ENCODE measurements around the gene SLC35F4.
"Not testable (repeated sequence)": the region's sequence is repeated elsewhere in the genome, so short reads cannot be mapped to it uniquely, and the experiment has no call there.

The SLC35F4 gene

DNA sequence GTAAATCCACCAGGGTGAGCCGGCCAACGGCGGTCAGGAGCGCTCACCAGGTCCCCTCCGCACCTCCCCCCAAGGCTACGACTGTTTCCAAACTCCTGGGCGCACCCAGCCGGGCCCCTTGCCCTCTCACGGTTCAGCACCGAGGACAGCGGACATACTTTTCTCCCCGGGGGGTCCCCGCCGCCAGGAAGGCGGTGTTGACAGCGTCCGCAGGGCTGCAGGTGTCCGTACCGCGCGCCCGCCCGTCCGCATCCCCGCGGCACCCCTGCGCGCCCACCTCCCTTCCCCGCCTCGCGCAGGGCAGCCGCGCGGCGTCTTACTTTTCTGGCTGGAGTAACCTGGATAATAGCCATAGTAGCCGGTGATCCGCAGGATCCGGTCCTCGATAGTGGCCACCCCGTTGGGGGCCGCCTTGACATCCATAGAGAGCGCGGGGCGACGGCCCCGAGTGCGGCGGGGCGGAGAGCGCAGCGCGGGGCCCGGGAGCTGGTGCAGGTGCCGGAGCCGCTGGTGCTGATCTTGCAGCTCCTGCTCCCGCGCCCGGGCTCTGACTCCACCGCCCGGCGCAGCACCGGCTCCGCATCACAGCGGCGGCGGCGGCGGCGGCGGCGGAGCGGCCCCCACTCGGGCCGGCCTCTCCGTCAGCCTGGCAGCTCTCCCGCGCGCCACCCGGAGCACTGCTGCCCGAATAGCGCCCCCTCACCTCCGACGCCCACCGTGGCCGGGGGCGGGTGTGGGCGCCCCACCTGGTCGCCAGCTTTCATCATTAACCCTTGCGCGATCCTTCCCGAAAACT lies at the start of gene SLC35F4:
SLC35F4 (minus strand) TSS at position 690 of the 796 bp plus-strand sequence.
- DNase-seq, result no peak

GRCh38 chr14:57909626-57910025 lies 43.7 kb upstream of the SLC35F4 start:
- no peak for DNase-seq

DNA sequence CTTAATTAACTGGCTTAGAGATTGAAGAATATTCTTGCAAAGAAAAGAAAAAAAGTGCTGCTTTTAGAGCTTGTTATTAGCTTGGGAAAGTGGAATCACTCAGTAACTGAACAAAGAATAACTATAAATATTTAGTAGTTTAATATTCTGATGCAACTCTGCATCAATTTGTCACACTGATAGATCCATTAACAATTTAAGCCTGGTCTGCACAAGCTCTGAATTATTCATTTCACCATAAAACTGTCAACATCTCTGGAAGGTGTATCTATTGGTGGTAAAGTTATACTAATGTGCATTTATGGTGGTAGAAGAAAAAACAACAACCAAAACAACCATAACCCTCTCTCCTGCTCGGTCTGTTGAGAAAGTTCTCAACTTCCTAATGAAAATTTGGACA lies 38.1 kb upstream of the SLC35F4 start:
- no peak for DNase-seq

DNA sequence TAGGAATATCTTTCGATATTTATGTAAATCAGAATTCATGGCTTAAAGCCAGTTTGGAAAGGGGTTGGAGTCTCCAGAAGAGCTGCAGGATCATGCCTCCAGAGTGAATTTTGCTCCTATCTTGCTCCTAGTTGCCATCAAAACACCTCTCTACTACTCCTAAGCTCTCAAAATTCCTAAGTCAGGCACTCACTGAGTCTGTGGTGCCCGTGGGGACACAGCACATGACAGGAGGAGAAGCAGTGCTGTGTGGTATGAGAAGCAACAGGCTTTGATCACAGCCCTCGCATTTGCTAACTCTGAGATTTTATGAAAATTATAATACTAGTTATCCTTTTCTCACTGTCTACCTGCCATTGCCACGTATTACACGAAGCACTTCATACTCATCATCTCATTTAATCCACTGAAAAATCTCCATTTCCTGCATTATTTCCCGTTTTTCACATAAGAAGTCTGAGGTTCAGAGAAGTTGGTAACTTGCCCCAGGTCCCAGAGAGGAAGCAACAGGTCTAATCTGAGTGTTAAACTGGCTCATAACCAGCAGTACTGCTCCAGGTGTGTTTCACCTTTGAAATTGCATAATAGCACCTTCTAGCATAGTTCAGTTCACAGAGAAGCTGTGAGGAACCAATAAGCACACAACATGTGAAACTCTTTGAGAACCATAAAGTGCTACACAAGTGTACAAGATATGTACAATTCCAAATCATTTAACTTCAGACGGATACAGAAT lies 33.1 kb upstream of the SLC35F4 start:
- DNase-seq, result no peak

- no peak for DNase-seq
These were observed 31.4 kb upstream of the SLC35F4 start for GRCh38 chr14:57897144-57897748.

DNA sequence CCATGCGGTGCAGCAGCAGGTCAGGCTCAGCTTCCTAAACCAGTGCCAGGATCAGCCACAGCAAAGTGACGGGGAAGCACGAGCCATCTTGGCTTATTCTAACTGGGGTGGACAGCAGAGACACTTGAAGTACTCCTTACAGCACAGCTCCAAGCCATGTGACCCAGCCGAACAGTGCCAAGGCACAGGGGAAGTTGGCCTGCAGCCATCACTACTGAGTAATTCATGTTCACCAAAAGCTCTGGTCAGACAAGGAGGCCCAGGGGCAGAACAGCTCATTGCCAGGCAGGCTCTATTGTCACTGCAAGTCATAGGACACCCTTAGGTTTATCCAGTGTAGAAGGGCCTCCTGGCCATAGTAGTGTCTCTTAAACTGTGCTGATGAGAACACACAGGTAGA lies 23.4 kb upstream of the SLC35F4 start:
- no peak for DNase-seq

GRCh38 chr14:57884175-57884574 lies 18.3 kb upstream of the SLC35F4 start:
- DNase-seq, result no peak

GRCh38 chr14:57883061-57883460 lies 17.2 kb upstream of the SLC35F4 start:
- no peak for DNase-seq

DNA sequence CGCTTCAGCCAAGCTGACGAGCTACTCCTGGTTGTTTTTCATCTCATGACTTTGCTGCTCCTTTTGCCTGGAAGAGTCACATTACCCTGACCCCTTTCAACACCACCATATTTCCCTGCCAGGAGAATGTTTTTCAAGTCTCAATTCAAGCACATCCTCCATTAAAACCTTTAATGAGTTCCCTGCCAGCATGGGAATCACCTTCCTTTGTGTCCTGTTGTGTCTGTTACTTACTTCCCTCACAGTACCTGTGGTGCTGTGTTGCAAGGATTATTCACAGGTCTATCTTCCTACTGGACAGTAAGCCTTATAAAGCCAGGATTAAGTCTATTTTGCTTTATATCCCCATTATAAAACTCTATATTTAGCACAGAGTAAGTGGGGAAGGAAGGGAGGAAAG lies 13.6 kb upstream of the SLC35F4 start:
- DNase-seq, result no peak

DNA sequence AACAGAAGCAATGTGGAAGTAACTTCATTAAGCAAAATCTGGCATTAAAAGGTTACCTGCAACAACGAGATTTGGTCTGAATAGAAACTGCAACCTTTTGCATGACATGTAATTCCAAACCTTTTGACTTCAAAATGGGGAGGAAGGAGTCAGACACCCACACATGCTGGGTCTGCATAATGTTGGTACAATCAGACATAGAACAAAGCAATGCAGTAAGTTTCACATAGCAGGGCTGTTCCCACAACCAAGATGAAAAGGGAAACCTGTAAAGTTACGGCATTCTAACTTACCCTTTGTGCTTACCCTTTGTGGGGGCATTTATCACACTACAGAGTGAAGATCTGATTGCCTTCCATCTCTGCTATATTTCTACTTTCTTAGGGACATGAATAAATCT lies 10.1 kb upstream of the SLC35F4 start:
- DNase-seq, result no peak

GRCh38 chr14:57875296-57875695 lies 9.4 kb upstream of the SLC35F4 start:
- DNase-seq, result no peak

DNA sequence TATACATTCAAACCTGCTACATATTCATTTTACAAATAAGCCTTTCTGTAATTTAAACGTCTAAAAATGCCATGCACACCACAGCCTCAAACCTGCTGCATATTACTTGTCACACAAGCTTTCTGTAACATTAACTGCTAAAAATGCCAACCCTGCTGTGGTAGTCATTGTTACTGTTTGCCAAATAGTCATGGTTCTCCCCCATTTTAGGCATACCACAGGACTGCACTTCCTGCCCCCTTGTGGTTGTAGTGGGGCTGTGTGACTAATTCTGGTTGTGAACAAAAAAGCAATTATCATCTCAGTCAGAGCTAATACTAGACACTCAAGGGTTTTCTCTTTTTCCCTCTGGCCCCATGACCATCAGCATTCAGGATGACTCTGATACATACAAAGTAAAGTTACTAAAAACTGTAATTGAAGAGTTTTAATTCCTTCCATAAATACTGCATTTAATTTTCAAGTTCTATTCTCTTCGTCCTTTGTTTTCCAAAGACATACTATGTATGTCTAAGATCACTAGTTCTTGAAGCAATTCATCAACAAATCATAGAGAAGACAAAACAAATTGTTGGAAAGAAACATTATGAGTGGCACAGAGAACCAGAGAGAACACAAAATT lies 5.7 kb upstream of the SLC35F4 start:
- no peak for DNase-seq

DNA sequence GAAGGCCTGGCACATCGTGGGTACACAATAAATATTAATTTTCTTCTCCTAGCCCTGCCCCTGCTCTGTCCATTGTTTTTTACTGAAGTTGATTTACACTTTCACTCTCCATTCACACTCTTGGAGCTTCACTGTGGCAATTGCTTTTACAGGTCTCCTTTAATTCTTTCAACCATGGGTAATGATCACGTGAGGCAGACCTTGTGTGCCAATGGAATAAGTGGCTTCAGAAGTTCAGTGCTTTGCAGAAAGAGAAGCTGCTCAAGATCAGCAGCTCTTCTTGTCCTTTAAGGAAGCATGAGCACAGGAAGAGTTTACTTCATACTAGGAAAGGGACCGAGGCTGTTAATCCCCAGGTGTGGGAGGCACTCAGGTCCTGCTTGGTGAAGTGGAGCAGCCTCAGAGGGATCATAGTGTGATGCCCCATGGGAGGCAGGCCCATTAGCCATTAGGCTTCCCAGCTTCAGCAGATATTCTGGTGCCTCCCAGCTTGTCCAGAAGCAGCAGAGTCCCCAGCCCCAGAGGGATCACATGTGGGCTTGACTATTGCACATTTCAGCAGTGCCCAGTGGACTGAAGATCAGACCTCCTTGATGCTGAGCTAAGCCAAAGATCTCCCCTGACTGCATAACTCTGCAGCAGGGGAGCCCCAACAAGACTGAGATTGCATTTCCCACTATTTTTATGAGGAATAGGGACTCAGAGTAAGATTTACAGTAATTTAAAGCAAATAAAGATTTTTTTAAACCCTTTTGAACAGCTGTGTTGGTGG lies 5.0 kb upstream of the SLC35F4 start:
- no peak for DNase-seq

DNA sequence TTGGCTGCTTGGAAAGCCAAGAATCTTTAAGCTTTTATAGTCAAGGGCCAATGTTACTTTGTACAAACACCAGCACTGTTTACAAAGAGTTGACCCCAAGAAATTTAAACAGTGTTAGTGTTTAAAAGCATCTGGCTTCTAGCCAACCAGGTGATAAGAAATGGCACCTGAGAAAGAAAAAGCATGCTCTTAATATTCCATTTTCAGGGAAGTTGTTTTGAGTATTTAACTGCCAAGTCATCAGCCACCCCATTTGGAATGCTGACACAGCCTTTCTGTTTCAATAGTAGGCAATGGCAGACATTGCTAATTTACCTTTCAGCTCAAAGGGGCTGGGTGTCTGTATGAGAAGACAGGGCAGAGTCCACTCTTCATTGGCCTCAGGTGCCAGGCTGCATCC lies 3.7 kb upstream of the SLC35F4 start:
- DNase-seq, result no peak

DNA sequence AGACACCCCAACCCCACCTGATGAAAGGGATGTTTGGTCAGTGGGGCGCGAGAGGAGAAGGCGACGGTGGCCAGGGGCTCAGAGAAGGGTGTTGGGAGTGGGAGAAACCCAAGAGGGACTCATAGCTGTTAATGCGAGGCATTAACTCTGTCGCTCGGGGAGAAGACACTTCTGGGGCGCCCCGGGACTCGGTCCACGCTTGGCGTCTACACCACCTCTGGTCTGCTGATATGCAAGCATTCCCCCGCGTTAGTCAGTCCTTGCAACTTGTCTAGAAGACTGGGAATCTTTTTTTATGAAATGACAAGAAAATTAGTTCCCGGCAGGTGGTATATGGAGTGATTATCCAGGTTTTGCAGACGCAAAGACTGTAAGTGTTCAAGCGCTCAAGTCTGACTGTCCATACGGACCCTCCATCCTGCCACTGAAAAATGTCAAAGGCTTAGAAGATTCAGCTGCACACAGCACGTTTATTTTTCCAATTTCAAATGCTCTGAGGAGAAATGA lies 360 bp upstream of the SLC35F4 start:
- no peak for DNase-seq

GRCh38 chr14:57865066-57865402 lies 858 bp downstream of the SLC35F4 start:
- DNase-seq, result no peak

DNA sequence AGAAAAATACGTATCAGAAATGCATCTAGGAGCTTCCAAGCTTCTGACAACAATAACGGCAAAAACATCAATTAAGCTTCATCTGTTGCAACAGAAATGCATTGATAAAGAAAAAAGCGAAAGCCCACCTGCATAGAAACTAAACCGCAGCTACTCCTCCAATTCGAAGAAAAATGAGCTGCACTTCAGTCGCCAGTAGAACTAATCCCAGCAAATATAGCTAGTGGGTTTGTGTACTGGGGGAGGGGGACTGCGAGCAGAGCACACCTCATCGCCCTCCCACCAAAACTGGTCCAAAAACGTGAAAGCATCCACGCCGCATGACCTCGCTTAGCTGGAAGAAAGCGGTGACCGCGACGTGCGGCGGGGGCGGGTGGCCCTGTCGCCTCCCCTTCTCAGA lies 1.2 kb downstream of the SLC35F4 start:
- no peak for DNase-seq

DNA sequence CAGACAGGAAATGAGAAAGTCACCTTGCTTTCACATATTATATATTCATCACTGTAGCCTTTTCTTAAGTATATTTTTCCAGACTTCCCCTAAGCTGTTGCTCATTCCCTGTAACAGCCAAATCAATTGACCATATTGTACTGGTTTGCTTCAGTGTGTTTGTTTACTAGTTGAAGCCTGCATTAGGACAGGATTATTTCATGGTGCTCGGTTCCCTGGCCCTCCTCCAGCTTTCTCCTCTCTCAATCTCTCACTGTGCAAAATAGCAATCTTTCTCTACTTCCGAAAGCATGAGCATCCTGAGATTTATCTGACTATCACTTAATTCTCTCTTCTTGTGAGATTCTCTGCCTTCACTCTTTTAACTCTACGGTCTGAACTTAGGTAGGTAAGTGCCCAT lies 2.4 kb downstream of the SLC35F4 start:
- no peak for DNase-seq

GRCh38 chr14:57855666-57856065 lies 10.2 kb downstream of the SLC35F4 start:
- not testable (repeated sequence) for DNase-seq

DNA sequence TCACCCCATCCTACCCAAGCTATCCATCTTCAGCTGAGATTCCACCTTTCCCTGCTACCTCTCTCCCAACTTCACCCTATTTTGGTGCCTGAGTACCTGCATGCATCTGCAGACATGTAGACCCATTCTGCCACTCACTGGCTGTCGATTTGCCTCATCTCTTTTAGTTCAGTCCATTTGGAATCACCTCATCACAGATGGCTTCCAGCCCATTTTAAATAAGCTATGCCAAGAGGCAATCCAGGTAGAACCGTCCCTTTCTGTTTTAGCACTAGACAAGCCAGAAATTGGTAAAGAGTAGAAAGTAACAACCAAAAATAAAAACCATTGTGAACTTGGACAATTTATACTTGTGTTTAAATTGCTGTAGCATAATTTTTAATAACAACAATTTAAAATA lies 11.3 kb downstream of the SLC35F4 start:
- DNase-seq, result no peak

DNA sequence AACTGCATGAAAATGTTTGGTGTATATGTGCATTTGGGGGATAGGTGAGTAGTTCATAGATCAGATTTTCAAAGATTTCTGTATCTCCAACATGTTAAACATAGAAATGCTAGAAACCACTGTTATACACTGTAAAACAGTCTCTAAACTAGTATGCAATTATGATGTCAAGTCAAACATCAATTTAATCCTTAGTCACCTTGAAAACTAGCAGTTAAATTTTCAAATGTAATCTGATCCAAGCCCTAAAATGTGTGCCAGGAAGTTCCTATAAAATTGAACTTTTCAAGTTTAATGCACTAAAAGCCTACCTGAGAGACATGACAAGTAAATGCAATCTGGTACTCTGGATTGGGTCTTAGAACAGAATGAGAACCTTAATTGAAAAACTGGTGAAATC lies 14.5 kb downstream of the SLC35F4 start:
- no peak for DNase-seq

DNA sequence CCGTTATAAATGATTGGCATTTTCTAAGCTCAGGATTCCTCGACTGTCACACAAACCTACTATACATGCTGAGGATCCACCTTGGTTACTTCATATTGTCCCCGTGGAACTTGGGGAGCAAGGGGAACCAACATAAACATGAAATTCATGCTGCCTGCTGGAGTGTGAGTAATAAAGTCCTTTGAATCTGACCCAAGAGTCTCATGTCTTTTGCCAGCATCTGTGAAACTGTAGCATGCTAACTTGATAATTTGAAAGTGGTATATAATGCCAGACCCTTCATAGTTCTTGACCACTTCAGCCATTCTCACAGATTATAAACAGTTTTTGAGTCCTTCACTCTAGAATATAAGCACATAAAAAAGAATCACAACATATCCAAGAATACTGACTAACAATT lies 17.1 kb downstream of the SLC35F4 start:
- DNase-seq, result no peak

DNA sequence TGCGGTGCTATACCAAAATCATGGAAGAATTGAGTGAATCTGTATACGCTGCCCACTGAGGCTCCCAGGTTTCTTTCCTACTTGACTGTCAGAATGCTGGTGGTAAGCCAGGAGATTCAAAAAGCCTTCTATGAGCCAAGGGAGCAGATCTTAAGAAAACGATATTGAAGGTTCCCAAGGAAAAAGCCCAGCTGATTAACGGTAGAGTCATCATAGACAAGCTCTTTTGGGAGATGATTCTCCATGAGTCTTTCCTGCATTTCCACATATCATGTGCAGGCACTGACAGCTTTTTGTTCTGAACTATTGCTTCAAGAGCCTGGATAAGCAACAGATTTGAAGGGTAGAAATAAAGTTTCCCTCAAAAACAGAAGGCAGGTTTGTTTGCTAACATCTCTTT lies 17.5 kb downstream of the SLC35F4 start:
- no peak for DNase-seq
